ENCODE measurements around the gene SPAG6.

Gene SPAG6

DNA sequence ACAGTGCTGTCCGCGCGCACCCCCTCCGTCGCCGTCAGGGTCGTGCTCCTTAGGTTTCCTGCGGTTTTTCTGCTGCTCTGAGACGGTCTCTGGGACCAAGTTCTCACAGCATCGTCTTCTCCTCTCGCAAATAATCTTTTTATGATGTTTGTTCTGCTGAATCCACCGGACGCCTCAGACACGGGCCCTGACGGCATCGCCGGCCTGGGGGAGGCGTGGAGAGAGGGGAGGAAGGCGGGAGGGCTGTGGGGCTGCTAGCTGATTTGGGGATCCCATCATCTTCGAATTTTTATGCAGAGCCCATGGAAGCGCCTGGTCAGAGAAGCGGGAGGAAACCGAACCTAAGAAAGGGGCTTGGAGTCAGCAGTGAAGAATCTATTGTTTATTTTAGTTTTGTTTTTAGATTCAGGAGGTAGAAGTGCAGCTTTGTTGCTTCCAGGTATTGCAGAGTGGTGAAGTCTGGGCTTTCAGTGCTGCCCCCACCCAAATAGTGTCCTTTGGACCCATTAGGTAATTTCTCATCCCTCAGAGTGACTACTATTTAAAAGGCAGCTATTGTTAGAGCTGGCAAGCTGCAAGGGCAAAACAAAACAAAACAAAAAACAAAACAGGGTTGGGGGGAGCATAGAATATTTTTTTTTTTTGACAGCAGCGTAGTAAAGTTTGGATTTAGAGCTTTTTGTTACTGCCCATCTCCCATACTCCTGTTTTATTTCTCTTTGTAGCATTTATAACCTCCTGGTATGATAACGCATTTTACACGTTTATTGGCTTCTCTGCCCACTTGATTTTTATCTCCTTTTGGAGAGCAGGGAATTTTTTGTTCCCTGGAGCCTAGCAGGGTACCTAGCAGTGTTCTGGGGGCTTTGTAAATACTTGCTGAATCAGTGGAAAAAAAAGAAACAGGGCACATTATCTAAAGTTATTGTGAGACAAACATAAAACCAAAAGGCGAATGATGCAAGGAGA is 92.6 kb downstream of the SPAG6 start:
- no peak for DNase-seq

DNA sequence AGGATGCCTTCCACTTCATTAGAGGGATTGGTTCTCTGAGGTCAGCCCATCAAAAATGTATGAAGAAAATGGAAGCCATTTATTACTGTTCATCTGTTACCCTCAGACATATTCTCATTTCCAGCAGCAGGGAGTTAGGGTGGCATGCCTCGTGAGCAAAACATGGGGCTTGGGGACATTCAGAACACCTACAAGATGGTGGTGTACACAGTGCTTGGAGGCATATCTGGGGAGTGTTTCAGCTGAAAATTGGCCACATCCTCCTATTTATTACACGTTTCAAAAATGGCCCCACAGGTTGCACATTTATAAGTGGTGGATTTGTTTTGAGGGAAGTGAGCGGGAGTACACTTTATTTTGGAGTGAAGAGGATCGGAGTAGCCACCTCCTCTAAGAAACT is 93.4 kb downstream of the SPAG6 start:
- DNase-seq, result no peak

DNA sequence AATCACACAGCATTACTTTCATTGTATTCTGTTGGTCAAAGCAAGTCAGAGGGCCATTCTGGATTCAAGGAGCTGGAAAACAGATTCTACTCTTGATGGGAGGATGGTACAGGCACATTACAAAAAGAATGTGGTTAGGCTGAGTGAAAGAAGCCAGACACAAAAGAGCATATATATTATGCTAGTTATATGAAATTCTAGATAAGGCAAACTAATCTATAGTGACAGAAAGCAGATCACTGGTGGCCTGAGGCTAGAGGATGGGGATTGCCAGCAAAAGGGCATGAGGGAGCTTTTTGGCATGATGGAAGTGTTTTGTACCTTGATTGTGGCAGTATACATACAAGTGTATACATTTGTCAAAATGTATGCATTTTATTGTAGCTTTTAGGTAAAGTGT is 96.8 kb downstream of the SPAG6 start:
- no peak for DNase-seq

DNA sequence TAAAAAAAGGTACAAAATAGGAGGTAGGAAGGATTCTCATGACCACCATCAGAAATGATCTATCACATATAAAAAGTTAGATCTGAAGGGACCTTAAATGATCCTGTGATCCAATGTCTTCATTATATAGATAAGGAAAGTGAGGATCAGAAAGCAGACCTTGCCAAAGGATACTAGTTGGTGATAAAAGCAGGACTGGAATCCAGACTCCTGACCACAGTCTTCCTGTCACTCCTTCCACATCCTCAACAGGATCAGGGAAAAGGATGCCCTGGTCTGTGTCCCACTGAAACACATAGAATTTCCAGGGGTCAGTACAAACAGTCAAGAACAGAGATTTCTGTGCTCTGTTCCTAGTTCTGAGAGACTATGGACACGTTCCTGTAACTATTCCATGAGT is 97.2 kb downstream of the SPAG6 start:
- no peak for DNase-seq

DNA sequence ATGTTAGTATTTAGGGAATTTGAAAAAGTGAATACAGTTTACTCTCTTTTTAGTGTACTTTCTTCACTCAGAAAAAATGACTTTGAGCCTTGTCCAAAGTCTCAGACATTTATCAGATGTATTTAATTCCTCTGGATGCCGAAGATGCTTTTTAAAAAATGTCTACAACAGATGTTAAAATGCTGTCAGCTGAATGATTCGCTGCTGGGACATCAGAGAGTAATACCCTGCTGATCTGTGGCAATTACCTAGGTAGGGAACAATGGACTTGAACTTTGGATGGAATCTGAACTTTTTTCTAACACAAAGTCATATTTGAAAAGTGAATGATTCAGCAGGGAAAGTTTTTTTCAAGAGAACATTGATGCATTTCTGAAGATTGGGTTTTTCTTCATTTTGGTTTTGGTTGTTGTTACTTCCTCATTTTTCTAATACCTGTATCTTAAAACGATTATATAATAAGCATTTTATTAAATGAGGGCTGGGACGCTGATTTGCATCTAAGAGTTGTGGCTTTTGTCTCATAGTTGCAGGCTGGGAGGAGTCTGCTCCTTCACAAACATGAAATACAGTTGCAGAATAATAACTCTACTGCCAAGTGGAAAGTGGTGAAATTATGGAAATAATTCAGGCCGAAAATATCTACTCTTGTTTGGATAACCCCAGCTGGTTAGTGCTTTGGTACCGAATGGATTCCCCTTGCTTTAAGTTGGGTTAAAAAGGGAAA is 98.0 kb downstream of the SPAG6 start:
- no peak for DNase-seq

DNA sequence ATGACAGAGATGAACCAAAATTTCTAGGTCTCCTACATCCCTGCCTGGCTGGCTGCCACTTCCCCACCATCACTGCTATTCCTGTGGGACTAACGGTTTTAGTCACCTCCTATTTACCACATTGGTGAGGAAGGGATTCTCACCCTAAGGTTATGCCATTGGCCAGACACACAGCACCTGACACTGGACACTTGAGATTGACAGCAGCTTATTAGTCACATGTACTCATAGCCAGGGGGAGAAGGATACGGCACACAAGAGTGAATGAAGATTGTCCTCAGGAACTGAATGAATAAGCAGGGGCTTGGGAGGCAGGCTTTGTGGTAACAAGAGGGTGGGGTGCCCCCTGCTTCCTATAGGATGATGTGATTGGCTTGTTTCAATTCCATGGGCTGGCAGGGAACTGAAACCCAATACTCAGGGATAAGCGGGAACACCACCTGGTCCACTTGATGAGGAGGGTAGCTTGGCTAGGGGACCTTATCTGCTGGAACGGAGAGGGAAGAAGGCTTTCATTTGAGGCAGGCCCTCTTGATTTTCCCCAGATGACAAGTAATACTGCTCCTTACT is 99.0 kb downstream of the SPAG6 start:
- no peak for DNase-seq

DNA sequence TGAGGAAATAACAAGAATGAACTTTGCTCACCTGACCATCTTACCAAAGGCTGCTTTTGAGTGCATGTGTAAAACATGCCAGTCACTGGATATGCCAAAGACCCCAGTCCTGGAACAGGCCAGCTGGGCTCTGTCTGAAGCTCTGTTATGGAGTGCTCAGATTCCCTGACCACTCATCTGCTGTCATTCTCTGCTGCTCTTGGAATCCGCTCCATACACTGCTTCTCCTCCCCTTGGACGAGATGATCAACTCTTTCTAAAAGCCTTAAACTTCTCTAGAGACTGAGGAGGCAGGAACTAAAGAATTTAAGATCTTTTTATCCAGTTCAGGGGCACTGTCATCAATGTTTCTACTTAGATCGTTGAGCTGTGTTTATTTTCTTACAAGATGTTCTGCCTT is 100.2 kb downstream of the SPAG6 start:
- DNase-seq, result no peak

DNA sequence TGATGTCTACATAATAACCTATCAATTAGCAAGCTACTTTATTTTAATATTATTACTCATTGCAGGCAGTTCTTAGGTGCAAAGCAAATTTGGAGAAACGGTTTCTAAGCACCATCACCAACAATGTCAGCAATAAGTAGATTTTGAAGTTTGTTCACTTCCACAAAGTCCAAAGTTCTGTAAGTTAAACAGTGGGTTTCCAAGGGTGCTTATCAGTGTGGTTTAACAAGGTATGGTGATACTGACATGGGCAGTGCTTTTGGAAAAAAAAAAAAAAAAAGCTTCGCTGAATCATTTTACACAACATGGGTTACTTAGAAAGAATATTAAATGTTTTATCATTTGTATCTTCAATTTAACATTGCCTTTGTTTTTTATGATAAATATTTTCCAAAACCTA is 101.8 kb downstream of the SPAG6 start:
- DNase-seq, result no peak

DNA sequence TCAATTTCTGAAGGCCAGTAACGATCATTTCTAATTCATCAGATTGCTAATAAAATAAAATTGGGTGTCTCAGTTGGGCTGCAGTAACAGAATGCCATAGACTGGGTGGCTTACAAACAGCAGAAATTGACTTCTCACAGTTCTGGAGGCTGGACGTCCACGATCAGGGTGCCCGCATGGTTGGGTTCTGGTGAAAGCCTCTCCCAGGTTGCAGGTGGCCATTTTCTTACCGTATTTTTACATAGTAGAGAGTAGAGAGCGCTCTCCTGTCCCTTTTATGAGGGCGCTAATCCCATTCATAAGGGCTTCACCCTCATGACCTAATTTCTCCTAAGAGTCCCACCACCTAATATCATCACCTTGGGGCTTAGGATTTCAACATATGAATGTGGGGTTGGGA is 106.0 kb downstream of the SPAG6 start:
- DNase-seq, result no peak

DNA sequence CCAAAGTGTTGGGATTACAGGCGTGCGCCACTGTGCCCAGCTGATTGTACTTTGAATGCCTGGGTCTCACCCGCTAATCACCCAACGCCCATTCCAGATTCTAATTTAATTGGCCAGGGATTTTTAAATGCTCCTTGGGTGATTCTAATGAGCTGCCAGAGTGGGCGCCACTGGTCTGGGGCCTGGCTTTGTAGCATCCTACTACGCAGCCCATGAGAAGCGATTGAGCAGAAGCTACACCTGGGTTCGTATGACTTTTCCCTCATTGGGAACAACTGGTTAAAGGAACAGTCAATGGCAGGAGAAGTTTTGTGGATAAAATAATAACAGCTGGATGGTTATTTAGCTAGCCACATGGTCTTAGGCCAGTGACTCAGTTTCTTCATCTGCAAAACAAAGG is 108.0 kb downstream of the SPAG6 start:
- no peak for DNase-seq

DNA sequence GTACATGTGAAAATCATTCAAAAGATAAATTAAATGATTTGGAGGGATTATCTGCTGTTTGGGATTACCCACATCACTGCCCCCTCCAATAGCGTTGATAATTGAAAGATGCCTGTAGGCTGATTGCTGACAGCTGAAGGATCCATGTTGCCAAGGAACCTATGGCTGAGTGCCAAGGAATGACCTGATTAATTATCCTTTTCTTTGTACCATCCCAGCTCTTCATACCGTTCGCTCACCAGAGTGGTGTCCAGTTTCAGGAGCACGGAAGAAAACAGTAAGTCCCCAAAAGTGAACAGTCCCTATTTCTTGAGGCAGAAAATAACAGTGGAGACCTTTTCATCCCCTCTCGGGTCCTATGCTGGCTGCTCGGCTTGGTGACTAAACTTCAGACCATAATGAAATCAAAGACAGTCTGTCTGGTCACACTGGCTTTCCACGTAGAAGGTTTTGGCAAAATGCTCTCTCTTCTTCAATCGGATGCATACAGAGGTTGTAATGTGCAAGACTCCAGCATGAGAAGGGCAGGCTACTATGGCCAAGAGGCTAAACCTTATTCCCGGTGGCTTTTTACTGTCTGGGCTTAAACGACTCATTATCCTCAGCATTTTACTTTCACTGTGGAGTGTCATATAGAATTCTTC is 108.8 kb downstream of the SPAG6 start:
- DNase-seq, result no peak

DNA sequence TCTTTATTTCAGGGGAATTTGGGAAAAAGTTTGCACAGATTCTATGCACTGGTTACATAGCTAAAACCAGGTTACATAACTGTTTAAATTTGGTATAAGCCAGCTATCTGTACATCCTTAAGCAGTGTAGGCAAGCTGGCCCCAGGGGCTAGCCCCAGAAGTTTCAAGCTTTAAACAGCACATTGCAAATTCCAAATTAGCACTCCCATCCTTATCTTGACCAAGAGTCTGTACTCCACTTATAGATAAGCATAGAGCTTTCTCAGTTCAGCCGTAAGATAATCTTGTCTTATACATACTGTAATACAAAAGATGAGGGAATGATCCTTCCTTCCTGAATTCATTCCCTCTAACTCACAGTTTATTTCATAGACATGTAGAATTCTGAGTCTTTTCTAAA is 109.3 kb downstream of the SPAG6 start:
- no peak for DNase-seq

DNA sequence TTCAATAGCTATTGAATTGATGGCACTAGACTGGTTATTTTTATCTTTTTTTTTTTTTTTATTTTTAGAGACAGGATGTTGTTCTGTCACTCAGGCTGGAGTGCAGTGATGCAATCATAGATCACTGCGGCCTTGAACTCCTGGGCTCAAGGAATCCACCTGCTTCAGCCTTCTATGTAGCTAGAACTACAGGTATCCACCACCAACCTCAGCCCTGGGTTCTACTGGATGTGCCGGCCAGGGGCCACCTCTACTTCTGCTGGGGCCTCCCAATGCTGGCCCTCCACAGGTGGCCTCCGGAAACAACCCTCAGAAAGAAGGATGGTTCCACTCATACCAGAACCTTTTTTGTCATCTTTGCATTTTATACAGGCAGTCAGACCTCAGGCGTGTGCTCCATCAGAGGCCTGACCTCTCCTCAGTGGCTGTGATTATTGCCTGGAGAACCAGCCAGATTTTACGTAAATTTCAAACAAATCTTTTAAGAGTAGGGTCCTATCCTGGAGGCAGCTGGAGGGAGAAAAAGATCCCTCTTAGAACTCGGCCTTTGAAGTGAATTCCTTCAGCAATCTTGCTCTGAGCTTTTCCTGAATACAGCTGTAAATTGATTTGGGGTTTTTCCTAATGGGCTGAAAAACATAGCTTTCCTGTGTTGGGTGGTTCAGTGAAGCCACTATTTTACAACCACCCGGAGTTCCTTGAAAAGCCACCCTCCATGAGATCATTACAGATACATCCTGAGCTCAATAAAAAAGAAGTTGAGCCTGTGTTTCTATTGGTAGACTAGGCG is 110.0 kb downstream of the SPAG6 start:
- DNase-seq, result no peak

DNA sequence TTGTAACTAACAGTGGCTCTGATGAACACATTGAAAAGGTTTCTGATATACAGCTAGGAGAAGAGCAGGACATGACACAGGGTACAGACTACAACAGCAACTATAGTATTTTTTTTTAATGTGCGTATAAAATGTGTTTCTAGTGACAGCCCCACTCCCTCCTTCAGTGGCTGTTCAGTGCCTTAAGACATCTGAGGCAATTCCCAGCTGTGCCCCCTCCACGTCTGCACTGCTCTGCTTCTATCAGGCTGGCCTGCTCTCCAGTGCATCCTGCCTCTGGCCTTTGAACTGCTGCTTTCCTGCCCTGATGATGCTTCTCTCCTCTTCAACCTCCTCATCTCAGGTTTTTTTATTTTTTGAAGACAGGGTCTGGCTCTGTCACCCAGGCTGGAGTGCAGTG is 111.2 kb downstream of the SPAG6 start:
- no peak for DNase-seq

DNA sequence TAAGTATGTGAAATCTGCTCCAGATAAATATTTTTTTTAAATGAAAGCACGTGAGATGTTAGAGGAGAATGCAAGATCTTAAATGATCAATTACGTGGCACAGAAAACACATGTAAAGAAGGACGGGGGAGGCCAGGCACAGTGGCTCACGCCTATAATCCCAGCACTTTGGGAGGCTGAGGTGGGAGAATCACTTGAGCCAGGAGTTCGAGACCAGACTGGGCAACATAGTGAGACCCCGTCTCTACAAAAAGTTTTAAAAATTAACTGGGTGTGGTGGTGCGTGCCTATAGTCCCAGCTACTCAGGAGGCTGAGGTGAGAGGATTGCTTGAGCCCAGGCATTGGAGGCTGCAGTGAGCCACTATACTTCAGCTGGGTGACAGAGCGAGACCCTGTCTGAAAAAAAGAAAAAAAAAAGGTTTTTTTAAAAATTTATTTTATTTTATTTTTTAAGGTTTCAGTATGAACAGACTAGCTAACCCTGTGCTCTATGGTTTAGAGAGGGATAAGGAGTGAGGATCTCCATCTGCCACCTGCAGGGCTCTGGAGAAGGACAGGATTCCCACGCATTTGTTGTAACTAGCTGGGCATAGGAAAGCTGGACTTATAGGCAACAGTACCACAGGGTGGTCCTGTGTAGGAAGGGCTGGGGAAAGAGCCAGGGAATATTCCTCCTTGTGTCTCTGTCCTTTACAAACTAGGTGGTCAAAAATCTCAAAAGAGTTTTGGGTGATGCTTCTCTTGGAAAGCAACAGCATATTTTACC is 113.2 kb downstream of the SPAG6 start:
- no peak for DNase-seq

DNA sequence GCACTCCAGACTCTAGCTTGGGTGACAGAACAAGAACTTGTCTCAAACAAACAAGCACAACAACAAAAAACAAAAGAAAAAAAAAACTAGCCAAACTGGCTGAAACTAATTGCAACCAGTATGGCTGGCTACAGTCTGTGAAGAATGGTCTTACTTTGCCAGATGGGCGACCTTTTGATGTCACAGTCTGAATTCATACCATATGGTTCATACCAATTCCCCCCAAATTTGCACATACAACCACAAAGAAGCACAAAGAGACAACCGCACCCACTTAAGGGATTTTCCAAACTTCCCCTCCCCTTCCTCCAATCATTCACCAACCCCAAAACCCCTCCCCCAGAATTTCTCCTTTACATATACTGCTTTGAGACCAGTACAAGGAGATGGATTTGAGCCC is 114.2 kb downstream of the SPAG6 start:
- DNase-seq, result no peak

DNA sequence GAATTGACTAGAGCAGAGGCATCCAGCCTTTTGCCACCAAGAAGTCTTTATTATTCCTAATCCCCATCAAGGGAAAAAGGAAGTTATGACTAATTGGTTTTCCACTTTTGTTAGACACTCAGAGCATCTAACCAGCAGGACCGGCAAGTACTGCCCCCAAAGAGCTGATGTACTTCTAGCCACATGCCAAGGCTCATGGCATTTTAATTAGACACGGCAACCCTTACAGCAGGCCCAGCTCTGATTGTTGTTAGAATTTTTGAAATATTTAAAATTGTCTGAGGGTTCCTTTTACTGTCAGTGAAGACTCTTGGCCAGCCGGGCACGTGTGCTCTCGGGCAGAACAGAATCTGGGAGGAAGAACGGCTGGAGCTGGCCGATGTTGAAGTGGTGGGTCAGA is 114.8 kb downstream of the SPAG6 start:
- no peak for DNase-seq

DNA sequence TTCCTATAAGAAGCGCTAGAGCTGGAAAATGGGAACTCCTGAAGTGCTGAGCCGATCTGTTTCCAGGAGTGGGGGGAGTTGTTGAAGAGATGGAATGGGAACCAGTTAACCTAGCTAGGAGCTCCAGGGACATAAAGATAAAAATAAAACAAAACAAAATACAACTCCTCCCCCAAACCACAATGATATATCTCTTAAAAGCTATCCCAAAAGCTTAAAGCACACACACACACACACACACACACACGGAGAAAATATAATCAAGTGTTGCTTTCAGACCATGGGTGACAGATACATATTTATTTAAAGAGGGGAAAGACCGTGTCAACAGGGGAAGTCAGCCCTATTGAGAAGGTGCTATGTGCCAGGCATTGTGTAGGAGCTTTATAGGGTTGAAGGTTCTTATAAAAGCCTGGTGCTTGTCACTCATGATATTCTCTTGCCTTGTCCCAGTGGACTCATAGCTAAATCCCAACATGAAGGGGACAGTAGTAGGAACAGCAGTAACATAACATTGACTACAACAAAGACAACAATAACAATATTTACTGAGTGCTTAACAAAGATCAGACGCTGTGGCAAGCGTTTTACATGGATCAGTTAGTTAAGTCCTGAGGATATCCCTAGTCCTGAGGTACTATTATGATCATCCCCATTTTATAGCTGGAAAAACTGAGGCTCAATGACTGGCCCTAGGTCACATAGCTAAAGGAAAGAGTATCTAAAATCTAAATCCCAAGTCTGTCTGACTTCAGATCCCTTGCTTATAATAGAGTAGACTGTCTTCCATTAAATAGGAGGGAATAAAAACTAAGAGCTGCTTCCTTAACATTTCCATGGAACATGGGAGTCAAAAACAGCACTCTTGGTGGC is 115.5 kb downstream of the SPAG6 start:
- DNase-seq, result no peak

DNA sequence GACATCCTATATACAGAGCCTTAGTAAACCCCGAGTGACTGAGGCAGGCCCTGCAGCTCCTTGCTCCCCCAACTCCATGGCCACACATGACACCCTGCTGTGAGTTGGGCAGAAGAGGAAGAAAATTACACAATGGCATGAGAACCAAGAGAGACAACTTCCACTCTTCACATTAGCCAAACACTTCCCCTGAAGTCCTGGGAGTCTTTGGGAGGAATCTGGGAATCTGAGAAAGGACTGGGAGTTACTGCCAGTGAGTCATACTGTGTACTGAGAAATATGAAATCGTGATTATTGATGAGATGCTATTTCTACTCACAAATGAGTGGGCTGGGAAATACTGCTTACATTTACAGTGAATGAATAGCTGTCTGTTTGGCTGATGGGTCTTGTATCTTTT is 116.6 kb downstream of the SPAG6 start:
- no peak for DNase-seq

DNA sequence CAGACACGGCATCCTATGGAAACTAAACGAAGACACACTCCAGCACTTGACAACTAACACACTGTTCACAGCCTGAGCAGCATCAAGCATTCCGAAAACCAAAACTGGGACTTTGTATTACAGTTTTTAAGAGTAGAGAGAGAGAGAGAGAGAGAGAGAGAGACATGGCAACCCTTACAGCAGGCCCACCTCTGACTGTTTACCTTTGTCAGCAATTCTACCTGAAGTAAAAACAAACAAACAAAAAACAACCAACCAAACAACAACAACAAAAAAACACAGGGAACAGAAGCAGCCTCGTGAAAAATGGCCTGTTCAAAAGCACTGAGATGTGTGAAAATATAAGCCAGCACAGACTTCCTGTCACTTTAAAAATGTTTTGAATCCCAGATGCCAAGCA is 118.0 kb downstream of the SPAG6 start:
- no peak for DNase-seq

Data from KG1 (cell line).